ENCODE data around the gene PHAF1.
A peak's percentile ranks its signal among the peaks of the same experiment; 100 is the strongest.

DNA sequence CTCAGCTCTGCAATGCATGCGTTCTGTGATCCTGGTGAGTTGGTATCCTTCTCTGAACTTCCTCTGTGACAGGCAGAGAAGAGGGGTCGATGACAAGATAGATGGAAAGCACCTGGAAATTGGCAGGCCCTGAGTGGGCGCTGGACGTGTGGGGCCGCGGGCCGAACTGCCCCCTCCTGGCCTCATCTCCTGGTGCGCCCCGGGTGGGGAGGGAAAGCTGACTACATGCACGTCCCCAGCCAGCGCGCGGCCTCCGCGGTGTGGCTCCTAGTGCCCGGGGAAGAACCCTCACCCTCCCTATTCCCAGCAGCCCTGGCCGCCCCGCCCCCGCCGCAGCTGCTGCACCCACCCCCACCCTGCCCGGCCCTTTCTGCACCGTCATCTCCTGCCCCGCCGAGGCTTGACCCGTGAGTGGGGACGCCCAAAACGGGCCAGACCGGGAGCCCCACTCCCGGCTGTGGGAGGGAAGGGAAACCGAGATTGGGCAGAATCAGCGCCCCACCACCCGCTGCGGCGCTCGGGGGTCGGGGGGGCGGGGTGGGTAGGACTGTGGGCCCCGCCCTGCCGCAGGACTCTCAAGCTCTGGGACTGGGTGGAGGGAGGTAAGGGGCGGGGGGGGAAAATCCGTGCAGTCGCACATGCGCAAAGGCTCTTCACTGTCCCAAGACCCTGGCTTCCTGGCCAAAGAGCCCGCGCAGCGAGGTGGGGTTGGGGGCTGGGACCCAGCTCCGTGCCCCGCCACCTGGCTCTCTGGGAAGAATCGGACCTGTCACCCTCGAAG, 60.6 kb downstream of the PHAF1 start, which contains the start of gene NOL3:
- peak in 2 of 4 donors; percentile 38 to 59 for TF ChIP-seq POLR2A (IDR thresholded peaks at IDR 0.05)
- TF ChIP-seq, protein P1, sequence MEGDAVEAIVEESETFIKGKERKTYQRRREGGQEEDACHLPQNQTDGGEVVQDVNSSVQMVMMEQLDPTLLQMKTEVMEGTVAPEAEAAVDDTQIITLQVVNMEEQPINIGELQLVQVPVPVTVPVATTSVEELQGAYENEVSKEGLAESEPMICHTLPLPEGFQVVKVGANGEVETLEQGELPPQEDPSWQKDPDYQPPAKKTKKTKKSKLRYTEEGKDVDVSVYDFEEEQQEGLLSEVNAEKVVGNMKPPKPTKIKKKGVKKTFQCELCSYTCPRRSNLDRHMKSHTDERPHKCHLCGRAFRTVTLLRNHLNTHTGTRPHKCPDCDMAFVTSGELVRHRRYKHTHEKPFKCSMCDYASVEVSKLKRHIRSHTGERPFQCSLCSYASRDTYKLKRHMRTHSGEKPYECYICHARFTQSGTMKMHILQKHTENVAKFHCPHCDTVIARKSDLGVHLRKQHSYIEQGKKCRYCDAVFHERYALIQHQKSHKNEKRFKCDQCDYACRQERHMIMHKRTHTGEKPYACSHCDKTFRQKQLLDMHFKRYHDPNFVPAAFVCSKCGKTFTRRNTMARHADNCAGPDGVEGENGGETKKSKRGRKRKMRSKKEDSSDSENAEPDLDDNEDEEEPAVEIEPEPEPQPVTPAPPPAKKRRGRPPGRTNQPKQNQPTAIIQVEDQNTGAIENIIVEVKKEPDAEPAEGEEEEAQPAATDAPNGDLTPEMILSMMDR (IDR thresholded peaks at IDR 0.05) = no peak

All from esophagus squamous epithelium (tissue), 4 donors.